Measurements from ENCODE around the gene RRP1.

RRP1 gene

GRCh38 chr21:43759651-43760050 lies 29.7 kb upstream of the RRP1 start:
- FAIRE-seq = no peak

- no peak for FAIRE-seq
These were observed 28.9 kb upstream of the RRP1 start for GRCh38 chr21:43760391-43760958.

- FAIRE-seq = no peak
These were observed 27.5 kb upstream of the RRP1 start for GRCh38 chr21:43761886-43762285.

- no peak for FAIRE-seq
These were observed 26.9 kb upstream of the RRP1 start for GRCh38 chr21:43762303-43763128.

GRCh38 chr21:43763901-43764523 lies 25.4 kb upstream of the RRP1 start:
- no peak for FAIRE-seq

- FAIRE-seq = no peak
These were observed 24.5 kb upstream of the RRP1 start for GRCh38 chr21:43764576-43765495.

GRCh38 chr21:43766734-43767497 lies 22.5 kb upstream of the RRP1 start:
- no peak for FAIRE-seq

- no peak for FAIRE-seq
These were observed 21.8 kb upstream of the RRP1 start for GRCh38 chr21:43767498-43767983.

GRCh38 chr21:43767984-43768867 lies 21.2 kb upstream of the RRP1 start:
- FAIRE-seq = no peak

- FAIRE-seq = no peak
These were observed 20.6 kb upstream of the RRP1 start for GRCh38 chr21:43768868-43769167.

- FAIRE-seq = no peak
These were observed 19.9 kb upstream of the RRP1 start for GRCh38 chr21:43769325-43769958.

GRCh38 chr21:43770066-43770655 lies 19.2 kb upstream of the RRP1 start:
- no peak for FAIRE-seq

- no peak for FAIRE-seq
These were observed 18.1 kb upstream of the RRP1 start for GRCh38 chr21:43771199-43771675.

GRCh38 chr21:43771698-43772424 lies 17.5 kb upstream of the RRP1 start:
- no peak for FAIRE-seq

- FAIRE-seq = no peak
These were observed 17.0 kb upstream of the RRP1 start for GRCh38 chr21:43772425-43772821.

- FAIRE-seq = no peak
These were observed 15.2 kb upstream of the RRP1 start for GRCh38 chr21:43774163-43774562.

GRCh38 chr21:43775190-43775589 lies 14.2 kb upstream of the RRP1 start:
- FAIRE-seq = no peak

- no peak for FAIRE-seq
These were observed 13.5 kb upstream of the RRP1 start, which contains the start of gene CSTB for GRCh38 chr21:43775795-43776430. CSTB (minus strand) TSS chr21:43776308; CDS start chr21:43776269, 39 bp downstream.

GRCh38 chr21:43777953-43778352 lies 11.4 kb upstream of the RRP1 start:
- FAIRE-seq = no peak
